Mucosa of gallbladder (tissue), 1 donor: ENCODE data around the gene SHC2. TPM values are rescaled to one million over a fixed set of nuclear protein-coding genes. Genes with fewer than 3 reads are reported as not detected.
"Not testable (repeated sequence)": the region's sequence is repeated elsewhere in the genome, so short reads cannot be mapped to it uniquely, and the experiment has no call there.

Experiments used
- DNase-seq: peaks from one replicate; pipeline ENCODE4 v3.0.0-alpha.2; 2020; ENCODE audit warnings: low spot score
- total RNA-seq: library from RNA; stranded (reverse); gene quantifications from one replicate; pipeline ENCODE4 v1.2.1, GENCODE V29; 2021
- donor health status: DM: no; HTN: no; CAD: no.

The SHC2 gene
- total RNA-seq, 1 donor from 2014 or later = 139 TPM

DNA sequence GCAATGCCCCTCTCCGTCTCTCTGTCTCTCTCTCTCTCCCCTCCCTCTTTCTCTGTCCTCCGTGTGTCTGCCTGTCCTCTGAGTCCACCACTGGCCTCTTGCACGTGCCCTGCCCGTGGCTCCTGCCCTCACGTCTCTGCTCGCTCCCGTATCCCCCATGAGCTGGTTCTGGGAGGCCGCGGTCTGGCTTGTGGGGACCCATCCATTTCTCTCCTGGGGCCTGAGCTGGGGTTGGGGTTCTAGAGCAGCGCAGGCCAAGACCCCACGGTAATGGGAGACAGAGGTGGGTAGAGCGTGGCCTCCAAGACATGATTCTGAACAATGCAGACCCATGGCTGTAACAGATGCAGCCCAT, 70.9 kb downstream of the SHC2 start:
- DNase-seq = no peak

DNA sequence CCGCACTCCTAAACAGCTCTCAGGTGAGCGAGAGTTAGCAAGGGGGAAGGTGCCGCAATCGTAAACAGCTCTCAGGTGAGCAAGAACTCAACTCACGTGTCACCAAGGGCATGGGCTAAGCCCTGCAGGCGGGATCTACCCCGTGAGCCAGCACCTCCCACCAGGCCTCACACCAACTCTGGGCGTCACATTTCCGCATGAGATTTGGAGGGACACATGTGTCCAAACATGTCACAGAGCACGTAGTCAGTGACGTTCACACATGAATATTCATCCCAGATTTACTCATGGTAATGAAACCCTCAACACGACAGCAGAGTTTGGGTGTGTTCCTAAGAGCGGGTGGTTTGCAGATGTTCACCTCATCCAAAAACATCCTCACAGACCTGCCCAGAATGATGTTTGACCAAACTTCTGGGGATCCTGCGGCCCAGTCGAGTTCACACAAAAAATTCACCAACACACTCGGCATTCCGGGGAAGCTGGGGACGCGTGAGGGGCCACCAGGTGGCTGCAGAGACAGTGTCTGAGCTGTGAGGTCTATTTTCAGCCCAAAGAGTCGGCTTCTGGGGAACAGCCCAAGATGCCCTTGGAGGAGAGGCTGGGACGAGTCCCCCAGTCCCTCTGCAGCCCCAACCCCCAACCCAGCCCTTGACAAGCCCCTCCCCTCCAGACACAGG, 71.4 kb downstream of the SHC2 start:
- DNase-seq = no peak

DNA sequence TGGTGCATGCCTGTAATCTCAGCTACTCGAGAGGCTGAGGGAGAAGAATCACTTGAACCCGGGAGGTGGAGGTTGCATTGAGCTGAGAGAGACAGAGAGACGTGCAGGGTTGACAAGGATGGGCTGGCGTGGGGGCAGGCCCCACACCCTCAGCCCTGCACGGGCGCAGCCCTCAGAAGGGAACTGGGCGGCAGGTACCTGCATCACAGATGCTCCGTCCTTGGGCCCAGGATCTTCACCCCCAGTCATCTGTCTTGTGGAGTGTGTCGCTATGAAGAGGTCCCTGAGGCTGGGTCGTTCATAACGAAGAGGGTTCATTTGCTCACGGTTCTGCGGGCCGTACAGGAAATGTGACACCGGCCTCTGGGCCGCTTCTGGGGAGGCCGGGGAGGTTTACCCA, 72.1 kb downstream of the SHC2 start:
- DNase-seq = no peak

DNA sequence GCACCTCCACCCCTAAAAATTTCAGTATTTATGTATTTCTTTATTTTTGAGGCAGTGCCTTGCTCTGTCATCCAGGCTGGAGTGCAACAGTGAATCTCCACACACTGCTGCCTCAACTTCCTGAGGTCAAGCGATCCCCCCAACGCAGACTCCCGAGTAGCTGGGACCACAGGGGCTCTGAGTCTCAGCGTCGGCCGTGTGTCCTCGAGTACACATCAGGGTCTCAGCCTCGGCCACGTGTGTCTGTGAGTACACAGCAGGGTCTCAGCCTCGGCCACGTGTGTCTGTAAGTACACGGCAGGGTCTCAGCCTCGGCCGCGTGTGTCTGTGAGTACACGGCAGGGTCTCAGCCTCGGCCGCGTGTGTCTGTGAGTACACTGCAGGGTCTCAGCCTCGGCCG, 73.1 kb downstream of the SHC2 start:
- no peak for DNase-seq

DNA sequence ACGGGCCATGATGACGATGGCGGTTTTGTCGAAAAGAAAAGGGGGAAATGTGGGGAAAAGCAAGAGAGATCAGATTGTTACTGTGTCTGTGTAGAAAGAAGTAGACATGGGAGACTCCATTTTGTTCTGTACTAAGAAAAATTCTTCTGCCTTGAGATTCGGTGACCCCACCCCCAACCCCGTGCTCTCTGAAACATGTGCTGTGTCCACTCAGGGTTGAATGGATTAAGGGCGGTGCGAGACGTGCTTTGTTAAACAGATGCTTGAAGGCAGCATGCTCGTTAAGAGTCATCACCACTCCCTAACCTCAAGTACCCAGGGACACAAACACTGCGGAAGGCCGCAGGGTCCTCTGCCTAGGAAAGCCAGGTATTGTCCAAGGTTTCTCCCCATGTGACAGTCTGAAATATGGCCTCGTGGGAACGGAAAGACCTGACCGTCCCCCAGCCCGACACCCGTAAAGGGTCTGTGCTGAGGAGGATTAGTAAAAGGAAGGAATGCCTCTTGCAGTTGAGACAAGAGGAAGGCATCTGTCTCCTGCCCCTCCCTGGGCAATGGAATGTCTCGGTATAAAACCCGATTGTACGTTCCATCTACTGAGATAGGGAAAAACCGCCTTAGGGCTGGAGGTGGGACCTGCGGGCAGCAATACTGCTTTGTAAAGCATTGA, 74.1 kb downstream of the SHC2 start:
- DNase-seq = not testable (repeated sequence)

DNA sequence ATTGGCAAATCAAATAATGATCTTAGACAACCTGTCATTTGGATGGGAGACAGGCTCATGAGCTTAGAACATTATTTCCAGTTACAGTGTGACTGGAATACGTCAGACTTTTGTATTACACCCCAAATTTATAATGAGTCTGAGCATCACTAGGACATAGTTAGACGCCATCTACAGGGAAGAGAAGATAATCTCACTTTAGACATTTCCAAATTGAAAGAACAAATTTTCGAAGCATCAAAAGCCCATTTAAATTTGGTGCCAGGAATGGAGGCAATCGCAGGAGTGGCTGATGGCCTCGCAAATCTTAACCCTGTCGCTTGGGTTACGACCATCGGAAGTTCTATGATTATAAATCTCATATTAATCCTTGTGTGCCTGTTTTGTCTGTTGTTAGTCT, 74.6 kb downstream of the SHC2 start:
- DNase-seq = not testable (repeated sequence)

DNA sequence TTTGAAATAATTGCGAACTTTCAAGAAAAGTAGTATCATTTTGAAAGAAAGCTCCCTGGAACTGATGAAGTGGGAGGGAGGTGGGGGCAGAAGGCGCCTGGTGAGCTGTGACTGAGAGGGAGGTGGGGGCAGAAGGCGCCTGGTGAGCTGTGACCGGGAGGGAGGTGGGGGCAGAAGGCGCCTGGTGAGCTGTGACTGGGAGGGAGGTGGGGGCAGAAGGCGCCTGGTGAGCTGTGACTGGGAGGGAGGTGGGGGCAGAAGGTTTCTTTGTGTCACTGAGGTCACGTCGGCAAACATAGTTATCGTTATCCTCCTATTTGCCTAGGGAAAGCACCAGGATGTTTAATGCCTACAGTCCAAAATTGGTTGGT, 76.0 kb downstream of the SHC2 start:
- no peak for DNase-seq

DNA sequence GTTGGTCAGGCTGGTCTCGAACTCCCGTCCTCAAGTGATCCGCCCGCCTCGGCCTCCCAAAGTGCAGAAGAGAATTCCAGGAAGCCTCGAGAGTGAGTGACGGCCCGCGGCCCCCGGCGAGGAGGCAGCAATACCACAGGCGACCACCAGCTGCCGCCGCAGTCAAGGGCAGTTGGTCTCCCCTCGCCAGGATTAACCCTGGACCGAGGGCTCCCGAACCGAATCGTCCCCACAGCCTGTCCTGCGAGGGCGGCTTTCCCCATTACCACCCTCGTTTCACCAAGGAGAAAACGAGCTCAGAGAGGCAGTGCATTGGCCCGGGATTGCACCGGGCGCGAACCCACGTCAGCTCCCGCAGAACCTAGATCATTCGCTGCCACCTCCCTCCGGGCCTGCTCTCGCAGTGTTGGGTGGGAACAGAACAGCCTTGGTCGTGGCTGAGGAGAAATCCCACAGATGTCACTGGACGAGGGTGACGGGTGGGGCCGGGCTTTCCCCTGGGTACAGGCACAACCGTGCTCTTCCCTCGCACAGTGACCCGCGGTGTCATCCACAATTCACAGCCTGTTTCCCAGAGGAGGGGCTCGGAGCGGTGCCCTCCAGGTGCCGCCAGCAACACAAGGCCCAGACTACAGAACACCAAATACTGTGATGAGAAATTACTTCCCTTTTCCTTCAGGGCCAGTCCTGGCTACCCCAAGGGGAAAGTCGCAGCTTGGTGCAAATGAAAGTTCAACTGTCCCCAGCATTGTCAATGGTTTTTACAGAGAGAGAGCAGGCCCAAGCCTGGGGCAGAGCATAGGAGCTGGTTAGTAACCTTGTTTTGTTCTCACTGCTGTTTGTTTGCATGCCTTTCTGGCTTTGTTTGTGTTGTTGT, 76.7 kb downstream of the SHC2 start:
- no peak for DNase-seq

DNA sequence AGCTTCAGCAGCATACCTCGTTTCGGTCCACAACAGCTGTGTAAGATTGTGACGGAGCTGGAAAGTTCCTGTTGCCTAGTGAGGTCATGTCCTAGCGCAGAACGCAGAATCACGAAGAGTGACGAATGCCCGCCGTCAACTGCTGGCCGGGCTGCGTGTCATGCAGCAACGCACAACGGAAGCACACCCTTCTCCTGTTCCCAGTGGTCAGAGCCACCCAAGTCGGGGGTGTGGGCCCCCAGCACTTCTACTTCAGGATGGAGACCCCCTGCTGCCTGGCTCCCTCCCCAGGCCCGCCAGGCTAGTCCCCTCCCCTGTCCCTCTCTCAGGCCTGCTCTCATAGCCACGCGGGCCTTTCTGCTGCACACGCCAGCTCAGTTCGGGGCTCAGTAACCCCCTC, 77.8 kb downstream of the SHC2 start:
- no peak for DNase-seq

DNA sequence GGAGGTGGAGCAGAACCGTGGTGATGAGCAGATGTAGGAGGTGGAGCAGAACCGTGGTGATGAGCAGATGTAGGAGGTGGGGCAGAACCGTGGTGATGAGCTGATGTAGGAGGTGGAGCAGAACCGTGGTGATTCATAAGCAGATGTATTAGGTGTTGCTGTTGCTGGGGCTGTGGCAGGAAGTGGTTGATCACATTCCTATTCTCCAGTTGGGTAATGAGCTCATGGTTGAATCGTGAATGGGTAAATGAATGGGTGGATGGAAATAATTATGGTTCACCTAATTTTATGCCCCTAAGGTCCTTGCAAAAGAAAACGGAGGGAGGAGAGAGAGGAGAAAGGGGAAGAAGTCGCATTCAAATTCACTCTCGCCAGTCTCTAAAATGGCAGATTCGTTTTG, 78.3 kb downstream of the SHC2 start:
- DNase-seq = not testable (repeated sequence)

DNA sequence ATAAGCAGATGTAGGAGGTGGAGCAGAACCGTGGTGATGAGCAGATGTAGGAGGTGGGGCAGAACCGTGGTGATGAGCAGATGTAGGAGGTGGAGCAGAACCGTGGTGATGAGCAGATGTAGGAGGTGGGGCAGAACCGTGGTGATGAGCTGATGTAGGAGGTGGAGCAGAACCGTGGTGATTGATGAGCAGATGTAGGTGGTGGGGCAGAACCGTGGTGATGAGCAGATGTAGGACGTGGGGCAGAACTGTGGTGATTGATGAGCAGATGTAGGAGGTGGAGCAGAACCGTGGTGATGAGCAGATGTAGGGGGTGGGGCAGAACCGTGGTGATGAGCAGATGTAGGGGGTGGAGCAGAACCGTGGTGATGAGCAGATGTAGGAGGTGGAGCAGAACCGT, 78.9 kb downstream of the SHC2 start:
- not testable (repeated sequence) for DNase-seq

DNA sequence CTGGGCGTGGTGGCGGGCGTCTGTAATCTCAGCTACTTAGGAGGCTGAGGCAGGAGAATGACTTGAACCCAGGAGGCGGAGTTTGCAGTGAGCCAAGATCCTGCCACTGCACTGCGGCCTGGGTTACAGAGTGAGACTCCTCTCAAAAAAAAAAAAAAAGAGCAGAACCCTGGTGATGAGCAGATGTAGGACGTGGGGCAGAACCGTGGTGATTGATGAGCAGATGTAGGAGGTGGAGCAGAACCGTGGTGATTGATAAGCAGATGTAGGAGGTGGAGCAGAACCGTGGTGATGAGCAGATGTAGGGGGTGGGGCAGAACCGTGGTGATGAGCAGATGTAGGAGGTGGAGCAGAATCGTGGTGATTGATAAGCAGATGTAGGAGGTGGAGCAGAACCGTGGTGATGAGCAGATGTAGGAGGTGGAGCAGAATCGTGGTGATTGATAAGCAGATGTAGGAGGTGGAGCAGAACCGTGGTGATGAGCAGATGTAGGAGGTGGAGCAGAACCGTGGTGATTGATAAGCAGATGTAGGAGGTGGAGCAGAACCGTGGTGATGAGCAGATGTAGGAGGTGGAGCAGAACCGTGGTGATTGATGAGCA, 80.1 kb downstream of the SHC2 start:
- DNase-seq = not testable (repeated sequence)

DNA sequence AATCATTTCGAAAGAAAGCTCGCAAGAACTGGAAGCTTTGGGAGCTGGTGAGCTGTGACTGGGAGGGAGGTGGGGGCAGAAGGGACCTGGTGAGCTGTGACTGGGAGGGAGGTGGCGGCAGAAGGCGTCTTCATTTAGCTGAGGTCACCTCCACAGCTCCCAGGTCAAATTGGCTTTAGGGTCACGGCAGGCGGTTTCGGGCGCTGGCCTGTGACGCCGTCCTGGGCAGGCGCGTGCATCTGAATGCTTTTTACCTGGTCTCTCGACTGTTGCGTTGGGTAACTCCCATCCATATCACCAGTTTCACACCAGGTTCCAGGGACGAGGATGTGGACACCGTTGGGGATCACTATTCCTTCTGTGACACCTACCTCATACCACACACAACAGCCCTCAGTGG, 81.0 kb downstream of the SHC2 start:
- DNase-seq = no peak

DNA sequence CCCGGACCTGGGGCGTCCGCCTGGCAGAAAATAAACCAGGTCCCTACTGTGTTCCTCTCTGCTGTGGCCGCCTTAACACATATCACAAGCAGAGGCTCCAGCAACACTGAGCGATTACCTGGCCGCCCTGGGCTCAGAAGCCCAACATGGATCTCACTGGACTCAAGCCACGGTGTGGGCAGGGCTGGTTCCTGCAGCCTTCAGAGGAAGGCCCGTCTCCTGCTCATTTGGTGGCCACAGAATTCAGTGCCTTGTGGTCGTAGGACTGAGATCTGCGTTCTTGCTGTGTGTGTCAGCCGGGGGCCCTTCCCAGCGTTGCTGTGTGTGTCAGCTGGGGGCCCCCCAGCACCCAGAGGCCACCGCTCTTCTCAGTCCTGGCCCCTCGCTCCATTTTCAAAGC, 82.1 kb downstream of the SHC2 start:
- no peak for DNase-seq

DNA sequence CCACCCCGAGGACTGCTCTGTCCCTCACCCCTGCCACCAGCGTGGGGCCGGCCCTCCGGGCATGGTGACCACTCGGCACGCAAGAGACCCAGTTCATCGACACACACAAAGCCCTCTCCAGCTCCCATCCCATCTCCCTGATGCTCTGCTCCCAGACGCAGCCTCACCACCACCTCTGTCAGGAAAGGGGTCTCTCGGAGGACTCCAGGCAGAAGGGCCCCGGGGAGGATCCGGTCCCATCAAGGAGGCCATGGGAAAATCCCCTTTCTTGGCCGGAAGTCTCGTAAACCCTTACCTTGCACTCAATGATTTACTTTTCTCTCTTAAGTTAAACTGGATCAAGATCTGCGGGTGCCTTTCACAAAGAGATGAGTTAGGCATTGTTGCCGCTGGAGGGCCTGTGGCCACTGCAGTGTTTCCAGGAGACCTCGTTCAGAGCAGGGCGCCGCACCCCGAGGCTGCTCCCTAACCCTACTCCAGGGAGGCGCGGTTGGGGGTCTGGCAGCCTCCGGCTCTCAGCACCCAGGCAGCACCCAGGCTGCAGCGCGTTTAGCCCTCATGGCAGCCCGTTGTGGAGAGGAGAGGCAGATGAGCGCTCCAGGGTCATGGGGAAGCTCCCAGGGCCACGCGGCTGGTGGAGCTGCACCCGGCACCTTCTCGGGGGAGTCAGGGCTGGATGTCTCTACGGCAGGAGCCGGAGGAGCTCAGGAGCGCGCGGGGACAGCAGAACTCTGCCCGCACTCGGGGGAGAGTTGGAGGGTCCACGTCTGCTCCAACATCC, 82.8 kb downstream of the SHC2 start:
- no peak for DNase-seq

DNA sequence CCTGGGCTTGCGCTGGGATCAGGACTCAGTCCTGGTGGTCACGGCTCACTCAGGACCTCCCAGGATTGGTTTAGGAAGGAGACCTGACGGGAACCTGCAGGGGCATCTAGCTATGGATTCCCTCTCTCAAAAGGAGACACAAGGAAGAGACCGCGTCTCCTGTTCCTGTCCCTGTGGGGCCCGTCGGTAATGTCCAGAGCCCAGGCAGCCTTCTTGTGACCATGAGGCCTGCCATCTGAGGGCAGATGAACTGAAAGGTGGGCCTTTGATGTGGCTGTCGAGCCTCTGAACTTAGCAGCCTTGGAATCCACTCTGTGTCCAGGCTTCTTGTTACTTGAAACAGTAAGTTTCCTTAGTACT, 84.7 kb downstream of the SHC2 start:
- DNase-seq = no peak

DNA sequence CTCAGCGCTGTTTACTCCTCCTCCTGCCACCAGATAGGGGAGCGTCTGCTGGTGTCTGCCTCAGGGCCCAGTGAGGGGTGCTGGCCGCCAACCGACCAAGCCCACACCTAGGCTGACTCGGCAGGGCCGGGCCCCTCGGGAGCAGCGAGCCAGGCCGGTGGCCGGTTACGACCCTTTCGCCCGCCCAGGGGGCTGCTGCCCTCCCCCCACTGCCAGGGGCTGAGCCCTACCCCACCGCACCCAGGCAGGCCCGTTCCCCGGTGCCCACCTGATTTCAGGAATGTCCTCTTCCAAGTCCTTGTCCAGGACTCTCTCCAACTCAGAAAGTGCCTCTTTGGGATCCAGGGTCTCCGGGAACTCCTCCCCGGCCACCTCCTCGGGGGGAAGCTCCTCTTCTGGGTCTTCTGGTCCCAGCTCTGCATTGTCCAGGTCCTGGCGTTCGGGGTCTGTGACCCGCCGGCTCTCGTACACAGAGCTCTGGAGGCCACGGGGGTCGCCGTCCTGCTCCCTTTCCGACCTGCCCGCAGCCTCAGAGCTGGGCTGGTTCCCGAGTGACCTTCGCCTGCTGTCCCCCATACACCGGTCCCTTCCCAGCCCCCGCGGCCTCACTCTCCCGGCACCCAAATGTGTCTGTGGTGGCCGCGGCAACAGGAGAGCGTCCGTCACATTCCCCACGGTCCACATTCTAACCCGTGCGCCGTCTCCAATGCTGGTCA, 85.3 kb downstream of the SHC2 start:
- no peak for DNase-seq

DNA sequence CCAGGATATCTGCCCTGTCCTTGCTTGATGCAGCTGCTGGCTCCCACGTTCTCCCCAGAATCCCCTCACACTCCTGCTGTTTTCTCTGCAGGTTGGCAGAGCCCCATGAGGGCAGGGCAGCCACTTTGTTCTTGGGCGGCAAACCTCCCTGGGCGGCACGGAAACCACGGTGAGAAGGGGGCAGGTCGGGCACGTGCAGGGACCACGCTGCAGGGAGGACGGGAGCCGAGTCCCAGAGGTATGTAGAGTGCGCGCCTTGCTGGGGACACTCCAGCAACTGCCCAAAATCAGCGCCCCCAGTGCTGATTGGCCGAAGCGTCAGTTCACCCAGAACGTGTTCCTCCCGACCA, 86.0 kb downstream of the SHC2 start:
- no peak for DNase-seq

DNA sequence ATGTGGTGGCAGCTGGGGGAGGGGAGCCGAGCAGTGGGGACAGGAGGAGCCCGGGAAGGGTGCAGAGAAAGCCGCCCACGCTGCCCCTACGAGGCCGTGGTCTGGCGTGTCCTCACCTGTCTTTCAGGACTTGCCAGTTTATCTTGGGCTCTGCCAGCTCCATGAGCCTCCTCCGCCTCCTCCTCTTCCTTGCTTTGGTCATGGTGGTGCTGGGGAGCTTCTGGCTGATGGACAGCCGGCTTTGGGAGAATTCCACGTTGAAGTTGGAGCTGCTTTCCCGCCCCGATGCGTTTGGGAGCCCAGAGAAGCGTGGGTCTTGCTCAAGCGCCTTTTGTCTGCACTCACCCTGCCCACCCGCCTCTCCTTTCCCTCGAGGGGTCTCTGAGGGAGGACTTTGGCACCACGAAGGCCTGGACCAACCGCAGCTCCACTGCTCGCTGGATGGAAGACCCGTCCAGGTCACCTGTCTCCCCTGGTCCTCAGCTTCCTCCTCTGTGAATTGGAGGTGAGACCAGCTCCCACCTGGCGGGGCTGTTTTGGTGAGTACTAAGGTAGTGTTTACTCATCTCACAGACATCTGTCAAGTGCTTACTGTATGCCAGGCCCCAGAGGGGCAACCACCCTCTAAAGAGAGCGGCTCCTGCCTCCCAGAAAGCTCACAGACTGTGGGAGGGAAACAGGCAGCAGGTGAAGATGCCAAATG, 86.5 kb downstream of the SHC2 start:
- no peak for DNase-seq

DNA sequence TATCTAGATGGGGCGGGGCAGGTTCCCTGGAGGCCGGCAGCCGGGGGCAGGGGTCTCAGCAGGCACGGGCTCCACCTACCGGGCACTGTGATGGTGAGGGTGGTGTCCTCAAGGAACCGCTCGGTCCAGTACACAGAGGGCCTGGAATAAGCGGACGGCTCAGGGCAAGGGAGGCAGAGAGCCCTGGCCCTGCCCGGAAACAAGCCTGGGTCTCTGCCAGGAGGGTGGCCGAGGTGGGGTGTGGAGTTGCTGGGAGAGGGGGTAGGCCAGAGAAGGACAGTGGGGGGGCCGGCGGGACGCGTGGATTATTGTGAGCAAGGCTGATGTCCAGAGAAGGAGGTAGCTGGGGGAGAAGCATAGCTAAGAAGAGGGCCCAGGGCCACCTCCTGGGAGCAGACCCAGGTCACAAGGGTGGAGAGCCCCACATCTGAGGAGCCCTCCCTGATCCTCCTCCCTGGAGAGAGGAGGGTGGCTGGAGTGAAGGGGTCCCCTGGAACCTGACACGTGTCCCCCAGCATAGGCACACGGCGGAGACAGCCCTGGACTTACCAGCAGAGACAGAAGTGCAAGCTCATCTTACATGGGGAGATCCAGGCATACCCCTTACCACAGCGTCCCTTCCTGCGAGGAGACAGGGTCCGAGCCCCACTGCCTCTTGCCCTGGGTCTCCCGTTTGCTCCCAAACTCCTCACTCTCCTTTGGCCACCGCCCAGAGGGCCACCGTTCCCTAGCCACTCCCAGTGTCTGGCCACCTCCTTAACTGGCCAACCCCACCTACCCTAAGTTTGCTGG, 87.2 kb downstream of the SHC2 start:
- no peak for DNase-seq
